GM19463 (cell line): ENCODE measurements around the gene ZNF738.
"Not testable (repeated sequence)": the region's sequence is repeated elsewhere in the genome, so short reads cannot be mapped to it uniquely, and the experiment has no call there.

Experiments used
- ATAC-seq: cut with Tn5 transposase; IDR thresholded peaks from one replicate; pipeline ENCODE4 v1.9.1; 2021; ENCODE audit warnings: mild to moderate bottlenecking, moderate library complexity; ENCODE audit not compliant: unreplicated experiment

Gene ZNF738

DNA sequence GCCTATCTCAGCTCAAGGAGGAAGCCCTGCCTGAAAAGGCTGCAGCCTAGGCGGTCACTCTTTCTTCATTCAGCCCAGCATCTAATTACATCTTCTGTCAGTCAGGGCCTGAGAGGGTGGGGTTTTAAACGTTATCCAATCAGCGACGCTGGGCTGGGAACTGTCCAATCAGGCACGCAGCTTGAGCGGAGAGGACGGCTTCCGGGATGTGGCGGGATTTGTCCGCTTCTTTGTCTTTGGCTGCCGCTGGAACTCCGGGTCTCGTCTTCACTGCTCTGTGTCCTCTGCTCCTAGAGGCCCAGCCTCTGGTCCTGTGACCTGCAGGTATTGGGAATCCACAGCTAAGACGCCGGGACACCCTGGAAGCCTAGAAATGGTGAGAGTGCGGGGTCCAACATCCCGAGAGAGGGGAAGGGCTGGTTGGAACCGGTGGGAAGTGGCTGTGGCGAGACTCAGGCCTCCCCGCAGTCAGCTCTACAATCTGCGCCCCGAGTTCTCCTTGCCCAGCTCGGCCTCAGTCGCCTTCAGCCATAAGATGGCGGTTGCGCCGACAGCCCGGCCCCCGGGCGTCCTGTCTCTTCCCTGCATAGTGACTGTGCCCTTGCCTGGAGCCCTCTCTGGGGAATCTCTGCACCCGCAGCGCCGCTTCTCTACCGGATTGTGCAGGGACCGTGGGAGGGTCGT lies at the start of gene ZNF738:
Gene ZNF738 (plus strand): TSS at position 233 of the 684 bp plus-strand sequence. CDS start 141 bp downstream, at position 374.
- peak; percentile 96 for ATAC-seq

DNA sequence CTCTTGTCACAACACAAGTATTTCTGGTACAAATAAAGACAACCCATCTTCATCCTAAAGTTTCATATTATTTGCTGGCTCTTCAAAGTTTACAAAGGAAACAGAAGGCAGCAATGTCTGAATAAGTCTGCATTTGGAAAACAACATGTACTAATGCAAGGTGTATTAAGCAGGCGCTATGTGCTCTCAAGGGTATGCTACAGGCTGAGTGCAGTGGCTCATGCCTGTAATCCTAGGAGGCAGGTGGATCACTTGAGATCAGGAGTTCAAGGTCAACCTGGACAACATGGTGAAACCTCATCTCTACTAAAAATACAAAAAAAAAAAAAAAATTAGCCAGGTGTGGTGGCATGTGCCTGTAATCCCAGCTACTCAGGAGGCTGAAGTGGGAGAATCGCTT lies 46.0 kb upstream of the ZNF738 start:
- not testable (repeated sequence) for ATAC-seq

DNA sequence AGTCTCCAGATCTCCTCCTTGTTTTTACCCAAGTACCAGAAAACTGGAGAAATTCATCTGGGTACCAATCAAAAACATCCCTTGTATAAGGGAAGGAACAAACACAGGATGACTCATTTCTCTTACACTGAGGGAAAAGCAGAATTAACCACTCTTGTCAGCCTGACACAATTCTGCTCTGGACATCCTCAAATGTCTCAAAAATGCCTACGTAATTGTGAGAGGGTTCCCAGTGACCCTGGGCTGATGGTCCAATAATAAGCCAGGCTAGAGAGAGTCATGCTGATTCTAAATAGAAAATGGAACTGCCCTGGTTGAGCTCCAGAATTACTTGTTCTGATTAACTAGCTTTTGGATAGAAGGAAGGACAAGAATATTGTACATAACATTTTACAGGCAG lies 44.1 kb upstream of the ZNF738 start:
- no peak for ATAC-seq

DNA sequence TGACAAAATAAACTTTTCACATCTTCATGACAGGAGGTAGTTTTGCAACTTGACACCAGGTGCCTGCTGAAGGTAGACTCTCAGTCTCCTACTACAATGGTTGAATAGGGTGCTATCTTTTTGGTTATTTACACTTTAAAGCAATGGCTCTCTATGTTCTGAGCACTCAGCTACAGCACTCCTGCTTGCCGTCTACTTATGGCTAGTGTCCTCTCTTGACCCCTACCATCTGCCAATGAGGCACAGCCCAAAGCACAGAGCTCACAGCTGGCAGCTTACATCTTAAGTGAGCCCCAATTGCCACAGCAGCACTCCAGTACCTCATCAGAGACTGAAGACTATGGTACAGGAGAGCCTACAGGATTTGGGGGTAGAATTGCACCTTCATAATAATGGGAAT lies 41.0 kb upstream of the ZNF738 start:
- ATAC-seq = no peak

DNA sequence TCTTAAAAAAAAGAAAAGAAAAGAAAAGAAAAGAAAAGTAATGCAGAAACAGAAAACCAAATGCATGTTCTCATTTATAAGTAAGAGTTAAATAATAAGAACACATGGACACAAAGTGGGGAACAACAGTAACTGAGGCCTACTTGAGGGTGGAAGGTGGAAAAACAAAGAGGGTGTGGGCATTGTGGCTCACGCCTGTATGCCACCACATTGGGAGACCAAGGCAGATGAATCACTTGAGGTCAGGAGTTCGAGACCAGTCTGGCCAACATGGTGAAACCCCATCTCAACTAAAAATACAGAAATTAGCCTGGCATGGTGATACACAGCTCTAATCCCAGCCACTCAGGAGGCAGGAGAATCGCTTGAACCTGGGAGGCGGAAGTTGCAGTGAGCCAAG lies 37.7 kb upstream of the ZNF738 start:
- ATAC-seq = no peak

DNA sequence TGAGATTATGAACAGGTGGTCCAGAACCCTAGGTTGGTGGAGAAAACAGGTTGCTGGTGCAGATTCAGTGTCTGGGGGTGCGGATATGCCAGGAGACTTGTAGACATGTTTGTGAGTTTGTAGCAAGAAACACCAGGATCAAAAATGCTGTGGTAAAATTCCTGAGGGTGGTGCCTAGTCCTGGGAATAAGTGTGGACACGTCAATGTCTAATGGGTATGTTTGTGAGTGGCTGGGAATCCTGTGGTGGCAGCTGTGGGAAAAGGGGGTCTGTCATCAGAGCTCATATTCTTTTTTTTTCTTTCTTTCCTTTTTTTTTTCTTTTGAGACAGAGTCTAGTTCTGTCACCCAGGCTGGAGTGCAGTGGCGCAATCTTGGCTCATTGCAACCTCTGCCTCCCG lies 36.8 kb upstream of the ZNF738 start:
- ATAC-seq = no peak

DNA sequence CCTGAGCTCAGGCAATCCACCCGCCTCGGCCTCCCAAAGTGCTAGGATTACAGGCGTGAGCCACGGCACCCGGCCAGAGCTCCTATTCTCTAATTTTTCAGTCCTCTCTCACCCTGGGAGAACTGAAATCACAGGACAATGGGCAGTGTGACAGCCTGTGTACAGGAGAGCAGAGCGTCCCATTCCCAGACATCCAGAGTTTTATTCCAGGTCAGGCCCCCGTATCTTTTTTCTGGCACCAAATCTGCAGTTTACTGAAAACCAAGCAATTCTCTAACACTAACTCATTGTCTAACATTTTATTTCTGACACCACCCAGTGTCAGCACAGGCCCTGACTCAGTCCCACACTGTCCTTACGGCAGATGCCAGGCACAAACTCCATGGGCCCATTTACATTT lies 36.3 kb upstream of the ZNF738 start:
- ATAC-seq = no peak

DNA sequence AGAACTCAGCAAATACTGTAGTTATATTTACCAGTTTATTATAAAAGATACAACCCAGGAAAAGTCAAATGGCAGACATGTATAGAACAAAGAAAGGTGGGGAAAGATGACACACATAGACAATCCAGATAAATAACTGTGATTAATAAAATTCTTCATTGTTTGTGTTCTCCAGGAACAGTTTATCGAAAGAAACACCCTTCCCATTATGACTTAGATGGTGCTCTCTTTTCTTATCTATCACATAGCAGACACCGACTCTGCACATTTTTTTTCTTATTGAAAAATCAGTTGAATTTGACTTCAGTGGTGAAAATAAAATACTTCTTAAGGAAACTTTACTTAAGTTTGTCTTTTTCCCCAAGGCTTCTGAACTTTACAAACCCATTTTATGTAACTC lies 35.8 kb upstream of the ZNF738 start:
- ATAC-seq = no peak

DNA sequence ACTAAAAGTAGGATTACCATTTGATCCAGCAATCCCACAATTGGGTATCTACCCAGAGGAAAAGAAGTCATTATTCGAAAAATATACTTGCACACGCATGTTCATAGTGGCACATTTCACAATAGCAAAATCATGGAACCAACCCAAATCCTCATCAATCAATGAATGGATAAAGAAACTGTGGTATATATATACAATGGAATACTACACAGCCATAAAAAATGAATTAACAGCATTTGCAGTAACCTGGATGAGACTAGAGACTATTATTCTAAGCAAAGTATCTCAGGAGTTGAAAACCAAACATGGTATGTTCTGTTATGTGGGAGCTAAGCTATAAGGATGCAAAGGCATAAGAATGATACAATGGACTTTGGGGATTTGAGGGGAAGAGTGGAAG lies 32.6 kb upstream of the ZNF738 start:
- no peak for ATAC-seq

DNA sequence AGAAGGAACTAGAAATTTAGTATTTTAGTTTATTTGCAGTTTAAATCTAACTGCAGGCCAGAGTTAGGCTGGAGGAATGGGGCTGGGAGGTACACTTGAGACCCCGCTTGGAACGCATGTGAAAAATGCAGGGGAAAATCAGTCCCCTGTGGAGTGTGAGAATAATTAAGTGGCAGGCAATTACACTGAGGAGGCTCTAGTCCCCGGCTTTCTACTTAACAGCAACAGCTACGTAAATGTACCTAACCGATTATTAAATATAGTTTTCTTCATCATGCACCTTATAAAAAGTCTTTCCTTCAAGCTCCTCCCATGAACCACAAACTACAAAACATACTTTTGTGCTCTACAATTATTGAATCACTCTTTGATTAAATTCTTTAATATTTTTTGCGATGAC lies 30.4 kb upstream of the ZNF738 start:
- ATAC-seq = no peak

DNA sequence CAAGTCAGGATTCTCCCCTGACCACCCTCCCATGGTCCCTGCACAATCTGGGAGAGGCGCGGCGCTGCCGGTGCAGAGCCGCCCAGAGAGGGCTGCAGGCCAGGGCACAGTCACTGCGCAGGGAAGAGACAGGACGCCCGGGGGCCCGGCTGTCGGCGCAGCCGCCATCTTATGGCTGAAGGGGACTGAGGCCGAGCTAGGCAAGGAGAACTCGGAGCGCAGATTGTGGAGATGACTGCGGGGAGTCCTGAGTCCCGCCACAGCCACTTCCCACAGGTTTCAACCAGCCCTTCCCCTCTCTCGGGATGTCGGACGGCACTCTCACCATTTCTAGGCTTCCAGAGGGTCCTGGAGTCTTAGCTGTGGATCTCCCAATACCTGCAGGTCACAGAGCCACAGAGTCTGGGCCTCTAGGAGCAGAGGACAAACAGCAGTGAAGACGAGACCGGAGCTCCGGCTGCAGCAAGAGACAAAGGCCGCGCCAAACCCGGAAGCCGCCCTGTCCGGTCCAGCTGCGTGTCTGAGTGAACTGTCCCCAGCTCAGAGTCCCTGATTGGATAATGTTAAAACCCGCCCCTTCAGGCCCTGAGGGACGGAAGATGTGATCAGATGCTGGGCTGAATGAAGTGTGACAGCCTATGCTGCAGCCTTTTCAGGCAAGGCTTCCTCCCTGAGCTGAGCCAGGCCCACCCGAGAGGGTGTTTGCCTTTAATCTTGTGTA lies 29.8 kb upstream of the ZNF738 start, which contains the start of gene ZNF708:
Gene ZNF708 (minus strand): TSS at position 526 of the 721 bp plus-strand sequence. CDS start 198 bp downstream, at position 328.
- peak; percentile 99 for ATAC-seq

DNA sequence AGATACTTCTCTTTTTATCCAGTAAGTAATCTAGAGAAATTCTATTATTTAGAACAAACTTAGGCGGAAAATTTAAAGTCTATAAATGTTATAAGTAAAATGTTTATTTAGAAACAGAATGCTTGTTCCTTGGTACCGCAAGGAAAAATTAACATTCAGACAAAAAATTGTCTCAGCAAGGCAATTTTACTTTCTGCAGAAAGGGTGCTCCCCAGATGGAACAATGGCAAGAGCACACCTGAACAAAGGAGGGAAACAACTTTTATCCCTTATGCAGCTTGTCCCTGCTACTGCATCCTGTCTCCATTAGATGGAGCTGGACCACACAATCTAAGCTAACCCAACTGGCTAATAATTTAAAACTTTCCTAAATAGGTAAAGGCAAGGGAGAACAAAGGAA lies 23.1 kb upstream of the ZNF738 start:
- no peak for ATAC-seq

DNA sequence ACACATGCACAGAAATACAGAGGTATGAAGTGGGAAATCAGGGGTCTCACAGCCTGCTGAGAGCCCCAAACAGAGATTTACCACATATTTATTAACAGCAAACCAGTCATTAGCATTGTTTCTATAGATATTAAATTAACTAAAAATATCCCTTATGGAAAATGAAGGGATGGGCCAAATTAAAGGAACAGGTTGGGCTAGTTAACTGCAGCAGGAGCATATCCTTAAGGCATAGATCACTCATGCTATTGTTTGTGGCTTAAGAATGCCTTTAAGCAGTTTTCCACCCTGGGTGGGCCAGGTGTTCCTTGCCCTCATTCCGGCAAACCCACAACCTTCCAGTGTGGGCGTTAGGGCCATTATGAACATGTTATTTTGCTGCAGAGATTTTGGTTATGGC lies 14.0 kb upstream of the ZNF738 start:
- ATAC-seq = not testable (repeated sequence)

DNA sequence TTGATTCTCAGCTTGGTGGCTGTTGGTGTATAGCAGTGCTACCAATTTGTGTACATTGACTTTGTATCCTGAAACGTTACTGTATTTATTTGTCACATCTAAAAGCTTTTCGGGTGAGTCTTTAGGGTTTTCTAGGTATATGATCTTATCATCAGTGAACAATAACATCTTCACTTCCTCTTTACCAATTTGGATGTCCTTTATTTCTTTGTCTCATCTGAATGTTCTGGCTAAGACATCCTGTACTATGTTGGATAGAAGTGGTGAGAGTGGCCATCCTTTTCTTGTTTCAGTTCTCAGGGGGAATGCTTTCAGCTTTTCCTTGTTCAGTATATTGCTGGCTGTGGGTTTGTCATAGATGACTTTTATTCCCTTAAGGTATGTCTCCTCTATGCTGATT lies 6.0 kb upstream of the ZNF738 start:
- ATAC-seq = no peak

DNA sequence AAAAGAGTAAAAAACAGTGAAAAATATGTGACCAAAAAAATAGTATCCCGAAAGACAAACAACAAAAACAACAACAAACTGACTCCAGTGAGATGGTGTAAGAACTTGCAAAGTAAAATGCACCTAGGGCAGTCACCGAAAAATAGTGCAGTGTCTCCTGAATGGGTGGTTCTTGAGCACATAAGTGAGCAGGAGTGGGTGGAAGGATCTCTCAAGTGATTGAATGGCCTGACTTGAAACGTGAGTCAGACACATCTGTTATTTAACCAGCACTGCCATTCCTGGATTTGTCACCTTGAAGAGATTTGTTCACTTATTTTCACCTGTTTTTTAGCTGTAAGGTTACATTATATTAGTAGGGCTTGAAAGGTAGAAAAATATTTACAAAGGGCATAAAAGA lies 3.5 kb downstream of the ZNF738 start:
- no peak for ATAC-seq

DNA sequence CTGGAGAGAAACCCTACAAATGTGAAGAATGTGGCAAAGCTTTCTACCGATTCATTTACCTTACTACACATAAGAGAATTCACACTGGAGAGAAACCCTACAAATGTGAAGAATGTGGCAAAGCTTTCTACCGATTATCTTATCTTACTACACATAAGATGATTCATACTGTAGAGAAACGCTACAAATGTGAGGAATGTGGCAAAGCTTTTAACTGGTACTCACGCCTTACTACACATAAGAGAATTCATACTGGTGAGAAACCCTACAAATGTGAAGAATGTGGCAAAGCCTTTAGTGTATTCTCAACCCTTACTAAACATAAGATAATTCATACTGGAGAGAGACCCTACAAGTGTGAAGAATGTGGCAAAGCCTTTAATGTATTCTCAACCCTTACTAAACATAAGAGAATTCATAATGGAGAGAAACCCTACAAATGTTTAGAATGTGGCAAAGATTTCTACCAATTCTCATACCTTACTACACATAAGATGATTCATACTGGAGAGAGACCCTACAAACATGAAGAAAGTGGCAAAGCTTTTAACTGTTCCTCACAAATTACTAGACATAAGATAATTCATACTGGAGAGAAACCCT lies 25.3 kb downstream of the ZNF738 start:
- ATAC-seq = no peak

DNA sequence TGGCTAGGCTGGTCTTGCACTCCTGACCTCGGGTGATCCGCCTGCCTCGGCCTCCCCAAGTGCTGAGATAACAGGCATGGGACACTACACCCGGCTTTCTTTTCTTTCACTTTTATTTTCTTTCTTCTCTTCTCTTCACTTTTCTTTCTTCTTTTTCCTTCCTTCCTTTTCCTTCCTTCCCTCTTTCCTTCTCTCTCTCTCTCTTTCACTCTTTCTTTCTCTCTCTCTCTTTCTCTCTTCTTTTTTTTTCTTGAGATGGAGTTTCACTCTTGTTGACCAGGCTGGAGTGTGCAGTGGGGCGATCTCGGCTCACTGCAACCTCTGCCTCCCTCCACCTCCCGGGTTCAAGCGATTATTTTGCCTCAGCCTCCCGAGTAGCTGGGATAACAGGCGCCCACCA lies 37.3 kb downstream of the ZNF738 start:
- ATAC-seq = no peak

DNA sequence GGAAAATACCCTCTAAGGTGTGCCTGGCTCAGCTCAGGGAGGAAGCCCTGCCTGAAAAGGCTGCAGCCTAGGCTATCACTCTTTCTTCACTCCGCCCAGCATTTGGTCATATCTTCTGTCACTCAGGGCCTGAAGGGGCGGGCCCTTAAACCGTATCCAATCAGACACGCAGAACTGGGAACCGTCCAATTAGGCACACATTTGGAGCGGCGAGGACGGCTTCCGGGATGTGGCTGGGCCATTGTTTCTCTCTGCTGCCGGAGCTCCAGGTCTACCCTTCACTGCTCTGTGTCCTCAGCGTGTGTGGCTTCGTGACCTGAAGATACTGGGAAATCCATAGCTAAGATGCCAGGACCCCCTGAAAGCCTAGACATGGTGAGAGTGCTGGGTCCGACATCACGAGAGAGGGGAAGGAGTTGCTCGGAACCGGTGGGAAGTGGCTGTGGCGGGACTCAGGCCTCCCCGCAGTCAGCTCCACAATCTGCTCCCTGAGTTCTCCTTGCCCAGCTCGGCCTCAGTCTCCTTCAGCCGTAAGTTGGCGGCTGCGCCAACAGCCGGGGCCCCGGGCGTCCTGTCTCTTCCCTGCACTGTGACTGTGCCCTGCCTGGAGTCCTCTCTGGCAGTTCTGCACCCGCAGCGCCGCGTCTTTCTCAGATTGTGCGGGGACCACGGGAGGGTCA lies 38.2 kb downstream of the ZNF738 start, which contains the start of gene ZNF493:
Gene ZNF493 (plus strand): TSS at position 241 of the 680 bp plus-strand sequence. CDS start 105 bp downstream, at position 346.
- peak; percentile 100 for ATAC-seq

DNA sequence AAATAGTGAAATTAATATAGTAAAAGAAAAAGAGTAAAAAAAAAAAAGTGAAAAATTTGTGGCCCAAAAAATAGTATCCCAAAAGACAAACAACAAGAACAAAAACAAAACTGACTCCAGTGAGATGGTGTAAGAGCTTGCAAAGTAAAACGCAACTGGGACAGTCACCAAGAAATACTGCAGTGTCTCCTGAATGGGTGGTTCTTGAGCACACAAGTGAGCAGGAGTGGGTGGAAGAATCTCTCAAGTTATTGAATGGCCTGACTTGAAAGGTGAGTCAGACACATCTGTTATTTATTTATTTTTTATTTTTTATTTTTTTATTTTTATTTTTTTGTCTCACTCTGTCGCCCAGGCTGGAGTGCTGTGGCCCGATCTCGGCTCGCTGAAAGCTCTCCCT lies 40.1 kb downstream of the ZNF738 start:
- ATAC-seq = no peak

DNA sequence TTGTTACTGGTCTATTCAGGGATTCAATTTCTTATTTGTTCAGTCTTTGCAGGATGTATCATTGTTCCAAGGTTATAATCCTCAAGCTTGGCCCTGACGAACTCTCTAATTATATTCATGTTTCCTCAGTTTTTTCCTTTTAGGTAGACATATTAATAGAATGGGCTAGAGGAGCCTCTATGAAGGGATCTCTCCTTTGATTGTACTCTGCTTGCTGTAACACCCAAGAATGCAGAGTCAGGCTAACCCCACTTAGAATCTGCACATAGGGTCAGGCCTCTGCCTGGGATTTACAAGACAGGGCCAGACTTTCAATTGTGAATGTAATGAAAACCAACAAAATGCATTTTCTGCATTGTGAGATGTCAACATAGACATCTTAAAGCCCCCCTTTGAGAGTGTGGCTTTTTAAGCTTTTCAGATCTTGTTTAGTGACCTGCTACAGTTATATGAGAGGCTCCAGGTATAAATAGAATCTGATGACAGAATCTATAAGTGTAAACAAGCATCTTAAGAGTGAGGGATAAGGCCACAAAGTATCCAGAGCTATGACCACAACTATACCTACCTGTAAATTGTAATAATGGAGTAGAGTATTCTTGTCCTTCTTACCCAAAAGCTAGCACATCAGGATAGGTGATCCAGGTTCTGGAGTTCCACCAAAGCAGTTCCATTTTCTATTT lies 43.6 kb downstream of the ZNF738 start:
- ATAC-seq = no peak

DNA sequence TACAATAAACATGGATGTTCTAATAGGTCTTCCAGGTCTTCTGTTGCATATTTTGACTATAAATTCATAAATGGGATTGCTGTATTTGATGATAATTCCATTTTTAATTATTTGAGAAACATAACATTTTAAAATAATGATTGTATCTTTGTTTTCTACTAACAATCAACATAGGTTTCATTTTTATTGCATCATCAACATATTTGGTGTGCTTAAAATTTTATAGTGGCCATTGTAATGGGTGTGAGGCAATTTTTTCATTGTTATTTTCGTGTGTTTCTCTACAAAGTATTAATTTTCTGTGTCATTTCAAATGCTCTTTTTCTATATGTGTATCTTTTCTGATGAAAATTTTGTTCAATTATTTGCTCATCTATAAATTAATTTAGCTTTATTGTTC lies 51.4 kb downstream of the ZNF738 start:
- ATAC-seq = no peak
